Fibroblast of the conjunctiva (primary cell): ENCODE measurements around the gene GAS2L3.
"Not testable (repeated sequence)": the region's sequence is repeated elsewhere in the genome, so short reads cannot be mapped to it uniquely, and the experiment has no call there.

Experiments
- DNase-seq: peaks from one replicate; pipeline ENCODE4 v3.0.0-alpha.2; 2010; ENCODE audit warnings: low read depth

The GAS2L3 gene

GRCh38 chr12:100573292-100574186 lies at the start of gene GAS2L3:
Gene GAS2L3, plus strand, starts transcription at chr12:100573684. Its CDS starts 21,221 bp downstream, at chr12:100594905.
- peak; percentile 63 for DNase-seq

GRCh38 chr12:100528034-100528433 lies 45.5 kb upstream of the GAS2L3 start:
- no peak for DNase-seq

- no peak for DNase-seq
Measured at GRCh38 chr12:100528471-100529127, 44.9 kb upstream of the GAS2L3 start.

GRCh38 chr12:100529756-100530350 lies 43.6 kb upstream of the GAS2L3 start:
- DNase-seq: no peak

- DNase-seq: no peak
Measured at GRCh38 chr12:100533376-100533775, 40.1 kb upstream of the GAS2L3 start.

GRCh38 chr12:100534625-100535227 lies 38.8 kb upstream of the GAS2L3 start:
- DNase-seq: no peak

- DNase-seq: no peak
Measured at GRCh38 chr12:100539202-100539601, 34.3 kb upstream of the GAS2L3 start.

- DNase-seq: no peak
Measured at GRCh38 chr12:100544165-100544564, 29.3 kb upstream of the GAS2L3 start.

- DNase-seq: no peak
Measured at GRCh38 chr12:100545092-100545491, 28.4 kb upstream of the GAS2L3 start.

GRCh38 chr12:100553936-100554335 lies 19.5 kb upstream of the GAS2L3 start:
- no peak for DNase-seq

GRCh38 chr12:100554608-100555077 lies 18.8 kb upstream of the GAS2L3 start:
- peak; percentile 86 for DNase-seq

GRCh38 chr12:100555722-100556121 lies 17.8 kb upstream of the GAS2L3 start:
- no peak for DNase-seq

GRCh38 chr12:100557357-100557756 lies 16.1 kb upstream of the GAS2L3 start:
- DNase-seq: no peak

GRCh38 chr12:100559261-100559660 lies 14.2 kb upstream of the GAS2L3 start:
- not testable (repeated sequence) for DNase-seq

- no peak for DNase-seq
Measured at GRCh38 chr12:100564090-100564489, 9.4 kb upstream of the GAS2L3 start.

- no peak for DNase-seq
Measured at GRCh38 chr12:100564905-100565467, 8.5 kb upstream of the GAS2L3 start.

- DNase-seq: no peak
Measured at GRCh38 chr12:100565987-100566545, 7.4 kb upstream of the GAS2L3 start.

- DNase-seq: no peak
Measured at GRCh38 chr12:100566887-100567637, 6.4 kb upstream of the GAS2L3 start.

GRCh38 chr12:100567945-100568344 lies 5.5 kb upstream of the GAS2L3 start:
- DNase-seq: no peak

- no peak for DNase-seq
Measured at GRCh38 chr12:100572184-100572583, 1.3 kb upstream of the GAS2L3 start.
